HepG2 (cell line): ENCODE results near the gene DTNB. TPM values are rescaled to one million over a fixed set of nuclear protein-coding genes. Genes with fewer than 3 reads are reported as not detected.

ENCODE experiments used
- FOXP1 ChIP-seq, 2 experiments: fragments of 450-650 bp in 1 of 2; IDR thresholded peaks; 2 replicates each; pipeline ENCODE4 v1.6.1; 2017 to 2018; ENCODE audit warnings: antibody characterized with exemption in 1 of 2
- HBP1 ChIP-seq: IDR thresholded peaks from 2 replicates; pipeline ENCODE4 v1.6.1; 2016; ENCODE audit warnings: low read depth, control low read depth
- HNF4G ChIP-seq, 2 experiments: sonication (generic) in 1 of 2; formaldehyde crosslinking in 1 of 2; IDR thresholded peaks; 2 replicates each; pipeline versions ENCODE4 v1.4.0 to v1.6.1; 2011 to 2020; ENCODE audit warnings: borderline replicate concordance in 2 of 2, low read depth in 2 of 2, mild to moderate bottlenecking in 2 of 2, low read length in 1 of 2, missing genetic modification reagents in 1 of 2, moderate library complexity in 1 of 2
- HOXA7 ChIP-seq: sonication (generic); formaldehyde crosslinking; IDR thresholded peaks from 2 replicates; pipeline ENCODE4 v1.8.1; 2022; ENCODE audit warnings: mild to moderate bottlenecking, missing genetic modification reagents, moderate library complexity
- LCORL ChIP-seq, 2 experiments: fragments of 450-650 bp in 1 of 2; sonication (generic) in 1 of 2; formaldehyde crosslinking in 1 of 2; IDR thresholded peaks; 2 replicates each; pipeline versions ENCODE4 v1.5.0 to v1.6.1; 2017 to 2020; ENCODE audit warnings: antibody characterized with exemption in 1 of 2, missing genetic modification reagents in 1 of 2
- MYPOP ChIP-seq: sonication (generic); formaldehyde crosslinking; IDR thresholded peaks from 2 replicates; pipeline ENCODE4 v1.8.1; 2023; ENCODE audit warnings: mild to moderate bottlenecking, moderate library complexity, missing genetic modification reagents
- SP4 ChIP-seq: sonication (generic); formaldehyde crosslinking; IDR thresholded peaks from 2 replicates; pipeline ENCODE4 v1.8.1; 2023; ENCODE audit warnings: mild to moderate bottlenecking, missing genetic modification reagents
- ZBTB33 ChIP-seq: sonication (generic); formaldehyde crosslinking; IDR thresholded peaks from 2 replicates; pipeline ENCODE4 v1.4.0; 2020; ENCODE audit warnings: missing genetic modification reagents
- ZFP91 ChIP-seq: sonication (generic); formaldehyde crosslinking; IDR thresholded peaks from 2 replicates; pipeline ENCODE4 v1.9.0; 2022; ENCODE audit warnings: missing genetic modification reagents, mild to moderate bottlenecking, borderline replicate concordance
- ZNF10 ChIP-seq: sonication (generic); formaldehyde crosslinking; IDR thresholded peaks from 2 replicates; pipeline ENCODE4 v1.4.0; 2020; ENCODE audit warnings: mild to moderate bottlenecking, low read depth, missing genetic modification reagents, borderline replicate concordance
- ZNF17 ChIP-seq: sonication (generic); formaldehyde crosslinking; IDR thresholded peaks from 2 replicates; pipeline ENCODE4 v1.5.0; 2020; ENCODE audit warnings: mild to moderate bottlenecking, missing genetic modification reagents
- ZNF275 ChIP-seq: sonication (generic); formaldehyde crosslinking; IDR thresholded peaks from 2 replicates; pipeline ENCODE4 v1.8.0; 2022; ENCODE audit warnings: missing genetic modification reagents, mild to moderate bottlenecking, inconsistent platforms, borderline replicate concordance
- ZNF614 ChIP-seq: IDR thresholded peaks from 2 replicates; pipeline ENCODE4 v1.6.1; 2018; ENCODE audit warnings: missing biosample characterization, missing genetic modification reagents, inconsistent platforms, borderline replicate concordance
- ZNF639 ChIP-seq: conservative IDR thresholded peaks from 2 replicates; pipeline ENCODE4 v1.6.1; 2018; ENCODE audit warnings: missing genetic modification reagents
- ZNF678 ChIP-seq: sonication (generic); formaldehyde crosslinking; IDR thresholded peaks from 2 replicates; pipeline ENCODE4 v1.4.0; 2020; ENCODE audit warnings: mild to moderate bottlenecking, missing genetic modification reagents
- ZNF772 ChIP-seq: sonication (generic); formaldehyde crosslinking; IDR thresholded peaks from 2 replicates; pipeline ENCODE4 v1.5.0; 2020; ENCODE audit warnings: mild to moderate bottlenecking, missing genetic modification reagents
- ZNF83 ChIP-seq: sonication (generic); formaldehyde crosslinking; IDR thresholded peaks from 2 replicates; pipeline ENCODE4 v1.4.0; 2020; ENCODE audit warnings: missing genetic modification reagents, mild to moderate bottlenecking, borderline replicate concordance
- polyA plus RNA-seq, 8 experiments: library from polyadenylated mRNA; depleted of rRNA in 3 of 8; stranded (reverse) in 7 of 8; unstranded in 1 of 8; fragments of >200 nt; fragmentation: Illumina TruSeq in 4 of 8; extraction: Trizol in 4 of 8; gene quantifications; 2 replicates each; pipeline versions ENCODE4 v1.2.1 to v1.2.3, GENCODE V29; 2011 to 2016; ENCODE audit warnings: low read depth in 4 of 8, missing spikeins in 1 of 8, mixed read lengths in 1 of 8; ENCODE audit not compliant: insufficient read depth in 1 of 8
- total RNA-seq, 5 experiments: library from RNA; depleted of rRNA; stranded (reverse); fragments of >200 nt; fragmentation: Illumina TruSeq; extraction: Trizol; gene quantifications; 2 replicates each; pipeline ENCODE4 v1.2.3, GENCODE V29; 2016; ENCODE audit warnings: low read depth in 1 of 5

The DTNB gene
- total and polyA plus RNA-seq, 2 of the 13 experiments (the other 11 are each of a cell fraction or from before 2014, with no cell fraction given) = 14.4 to 23.9 TPM

- TF ChIP-seq ZNF678 (CRISPR knock-in tag) (0 out of 2 replicates have a peak, but pooled peaks have one; percentile 53), HNF4G (IDR thresholded peaks at IDR 0.05; ENCODE audit: borderline replicate concordance, low read depth, low read length) (peak; percentile 87), HNF4G (CRISPR knock-in tag; IDR thresholded peaks at IDR 0.05; ENCODE audit: borderline replicate concordance, low read depth) (peak; percentile 96; the same call in 1 of the 2 replicates), ZNF772 (CRISPR knock-in tag) (no peak; the same call in 1 of the 2 replicates), ZNF83 (CRISPR knock-in tag) (peak; percentile 83; the same call in 1 of the 2 replicates), SP4 (CRISPR knock-in tag) (peak; percentile 68; the same call in 1 of the 2 replicates), HOXA7 (no peak), FOXP1 (IDR thresholded peaks at IDR 0.05) (no peak), FOXP1 (CRISPR knock-in tag; IDR thresholded peaks at IDR 0.05) (peak; percentile 17; the same call in 1 of the 2 replicates), ZNF17 (CRISPR knock-in tag) (no peak), ZBTB33 (peak; percentile 77), ZNF639 (CRISPR knock-in tag) (peak; percentile 94), ZFP91 (CRISPR knock-in tag) (peak; percentile 88), ZNF614 (peak; percentile 94; the same call in 1 of the 2 replicates), HBP1 (peak; percentile 98), LCORL (IDR thresholded peaks at IDR 0.05) (no peak), LCORL (CRISPR knock-in tag; IDR thresholded peaks at IDR 0.05) (peak; percentile 98), ZNF275 (CRISPR knock-in tag) (peak; percentile 76; the same call in 1 of the 2 replicates), MYPOP (CRISPR knock-in tag) (peak; percentile 98), ZNF10 (CRISPR knock-in tag) (no peak)
Observed at GRCh38 chr2:25342372-25343186, 330.8 kb downstream of the DTNB start (continued).
